GM23338 (cell line): ENCODE measurements around the gene EMC9. TPM values are rescaled to one million over a fixed set of nuclear protein-coding genes. Genes with fewer than 3 reads are reported as not detected.

Experiments used
- ATAC-seq: fragments of 200-7000 bp; cut with Tn5 transposase; 3 replicates; pipeline ENCODE4 v1.9.1; 2020
- DNase-seq: peaks from one replicate; pipeline ENCODE4 v3.0.0-alpha.2; 2015; ENCODE audit warnings: low spot score
- H2AFZ ChIP-seq: fragments of 200-600 bp; sonication (generic); 2 replicates; pipeline ENCODE4 v1.8.0; 2016; ENCODE audit warnings: antibody characterized with exemption, mild to moderate bottlenecking, moderate library complexity
- H3F3A ChIP-seq: fragments of 200-600 bp; sonication (generic); replicated peaks from 2 replicates; pipeline ENCODE4 v1.8.0; 2017; ENCODE audit warnings: antibody characterized with exemption, mixed run types, low read depth
- H3K27ac ChIP-seq: fragments of 200-600 bp; sonication (generic); 2 replicates; pipeline ENCODE4 v1.6.1; 2016; ENCODE audit warnings: low read depth
- H3K27me3 ChIP-seq: fragments of 200-600 bp; sonication (generic); 2 replicates; pipeline ENCODE4 v1.8.0; 2016; ENCODE audit warnings: mild to moderate bottlenecking, mixed run types, moderate library complexity; ENCODE audit not compliant: insufficient read depth
- H3K36me3 ChIP-seq: fragments of 200-600 bp; sonication (generic); 2 replicates; pipeline ENCODE4 v1.8.0; 2016; ENCODE audit warnings: mild to moderate bottlenecking; ENCODE audit not compliant: insufficient read depth
- H3K4me1 ChIP-seq: fragments of 200-600 bp; sonication (generic); 2 replicates; pipeline ENCODE4 v1.8.0; 2016; ENCODE audit warnings: mild to moderate bottlenecking, moderate library complexity; ENCODE audit not compliant: insufficient read depth
- H3K4me2 ChIP-seq: fragments of 200-600 bp; sonication (generic); 2 replicates; pipeline ENCODE4 v1.7.1; 2017; ENCODE audit warnings: mixed run types
- H3K4me3 ChIP-seq: fragments of 200-600 bp; sonication (generic); 2 replicates; pipeline ENCODE4 v1.6.1; 2016; ENCODE audit warnings: mixed run types
- H3K79me2 ChIP-seq: fragments of 200-600 bp; sonication (generic); replicated peaks from 2 replicates; pipeline ENCODE4 v1.8.0; 2017; ENCODE audit warnings: mild to moderate bottlenecking; ENCODE audit not compliant: insufficient read depth
- H3K9me2 ChIP-seq: fragments of 200-600 bp; sonication (generic); 2 replicates; pipeline ENCODE4 v1.8.0; 2017; ENCODE audit not compliant: insufficient read depth
- H4K20me1 ChIP-seq: fragments of 200-600 bp; sonication (generic); replicated peaks from 2 replicates; pipeline ENCODE4 v1.8.0; 2017; ENCODE audit warnings: mild to moderate bottlenecking; ENCODE audit not compliant: insufficient read depth
- H3K27ac Mint-ChIP-seq: 2 replicates; pipeline ENCODE4 v1.8.0; 2020; ENCODE audit warnings: inconsistent platforms, mild to moderate bottlenecking, moderate library complexity, mixed read lengths
- H3K27me3 Mint-ChIP-seq: 3 replicates; pipeline ENCODE4 v1.8.0; 2022; ENCODE audit warnings: low read depth, mild to moderate bottlenecking, moderate library complexity, mixed read lengths, inconsistent platforms; ENCODE audit not compliant: insufficient read depth, poor library complexity
- H3K36me3 Mint-ChIP-seq: 3 replicates; pipeline ENCODE4 v1.8.0; 2021; ENCODE audit warnings: low read depth, mild to moderate bottlenecking, inconsistent platforms, moderate library complexity, mixed read lengths
- H3K4me1 Mint-ChIP-seq: 3 replicates; pipeline ENCODE4 v1.8.0; 2020; ENCODE audit warnings: mild to moderate bottlenecking, inconsistent platforms, mixed read lengths
- H3K4me3 Mint-ChIP-seq: 3 replicates; pipeline ENCODE4 v1.8.0; 2021; ENCODE audit warnings: moderate library complexity, mild to moderate bottlenecking, inconsistent platforms, mixed read lengths
- H3K9me3 Mint-ChIP-seq: 3 replicates; pipeline ENCODE4 v1.8.0; 2020; ENCODE audit warnings: moderate library complexity, mild to moderate bottlenecking, inconsistent platforms, mixed read lengths
- CREB1 ChIP-seq: fragments of 250-450 bp; sonication (Bioruptor Pico); IDR thresholded peaks from 2 replicates; pipeline ENCODE4 v1.5.0; 2020; ENCODE audit warnings: low read depth, mild to moderate bottlenecking, moderate library complexity
- CTCF ChIP-seq, 2 experiments: fragments of 200-600 bp in 1 of 2; sonication (generic) in 1 of 2; conservative IDR thresholded peaks; 2 replicates each; pipeline versions ENCODE4 v1.5.1 to v1.6.1; 2016 to 2017; ENCODE audit warnings: antibody characterized with exemption in 2 of 2, low read depth in 2 of 2, mild to moderate bottlenecking in 2 of 2, moderate library complexity in 1 of 2
- ETS1 ChIP-seq: IDR thresholded peaks from 2 replicates; pipeline ENCODE4 v1.6.1; 2016; ENCODE audit warnings: antibody characterized with exemption
- EZH2 ChIP-seq: fragments of 200-600 bp; sonication (generic); IDR thresholded peaks from one replicate; pipeline ENCODE4 v1.8.0; 2017; ENCODE audit warnings: antibody characterized with exemption, mild to moderate bottlenecking, low read depth; ENCODE audit not compliant: unreplicated experiment
- EZH2phosphoT487 ChIP-seq: fragments of 200-600 bp; sonication (generic); IDR thresholded peaks from one replicate; pipeline ENCODE4 v1.8.1; 2018; ENCODE audit warnings: antibody characterized with exemption; ENCODE audit not compliant: unreplicated experiment
- NANOG ChIP-seq: IDR thresholded peaks from 2 replicates; pipeline ENCODE4 v1.6.1; 2016; ENCODE audit warnings: antibody characterized with exemption, borderline replicate concordance
- POLR2AphosphoS5 ChIP-seq: IDR thresholded peaks from 2 replicates; pipeline ENCODE4 v1.6.1; 2016; ENCODE audit warnings: antibody characterized with exemption, low read depth
- REST ChIP-seq: IDR thresholded peaks from one replicate; pipeline ENCODE4 v1.6.1; 2018; ENCODE audit warnings: antibody characterized with exemption; ENCODE audit not compliant: unreplicated experiment
- STAT1 ChIP-seq: IDR thresholded peaks from one replicate; pipeline ENCODE4 v1.6.1; 2016; ENCODE audit warnings: antibody characterized with exemption; ENCODE audit not compliant: unreplicated experiment
- ZNF114 ChIP-seq: fragments of 250-450 bp; sonication (Bioruptor Pico); IDR thresholded peaks from 2 replicates; pipeline ENCODE4 v1.5.0; 2020; ENCODE audit warnings: mild to moderate bottlenecking, moderate library complexity
- ZNF331 ChIP-seq: fragments of 250-450 bp; sonication (Bioruptor Pico); IDR thresholded peaks from 2 replicates; pipeline ENCODE4 v1.5.0; 2020; ENCODE audit warnings: low read depth, mild to moderate bottlenecking, moderate library complexity
- polyA plus RNA-seq: library from polyadenylated mRNA; unstranded; fragments of >200 nt; fragmentation: Nextera tagmentation; extraction: Ambion mirVana; gene quantifications from 2 replicates; pipeline ENCODE4 v1.2.1, GENCODE V29; 2016
- total RNA-seq: library from RNA; depleted of rRNA; stranded (reverse); fragments of >200 nt; shearing (Covaris generic); gene quantifications from 2 replicates; pipeline ENCODE4 v1.2.3, GENCODE V29; 2014

Gene EMC9
- total and polyA plus RNA-seq, 2 experiments from 2014 or later = 30.0 to 64.2 TPM

- no peak overlapping the region; the same call in 2 of the 3 replicates for H3K4me3 Mint-ChIP-seq
- H3K4me3 ChIP-seq = no peak overlapping the region
- H2AFZ ChIP-seq = no peak overlapping the region
- H4K20me1 ChIP-seq = peaks cover 7% of the 10 kb centered on the region; the same call in 1 of the 2 replicates
- H3K9me3 Mint-ChIP-seq = no peaks in the 10 kb centered on the region
- DNase-seq (no peak), ATAC-seq (no peak)
- no peaks in the 10 kb centered on the region for H3K79me2 ChIP-seq
- peaks cover 8% of the 10 kb centered on the region for H3K4me1 Mint-ChIP-seq
- H3K4me2 ChIP-seq = no peak overlapping the region
- peaks cover 67% of the 10 kb centered on the region for H3K36me3 Mint-ChIP-seq
- H3K4me1 ChIP-seq = peaks cover 10% of the 10 kb centered on the region
- peaks cover 20% of the 10 kb centered on the region; the same call in 1 of the 2 replicates for H3K36me3 ChIP-seq
- H3F3A ChIP-seq = peaks cover 9% of the 10 kb centered on the region; the same call in 1 of the 2 replicates
- peaks cover 4% of the 10 kb centered on the region for H3K27me3 Mint-ChIP-seq
- H3K27me3 ChIP-seq = no peaks in the 10 kb centered on the region
- H3K27ac ChIP-seq = no peak overlapping the region
- H3K27ac Mint-ChIP-seq = no peak overlapping the region
- no peaks in the 10 kb centered on the region for H3K9me2 ChIP-seq
- TF ChIP-seq ZNF331 (CRISPR knock-in tag) (no peak), NANOG (no peak), EZH2phosphoT487 (no peak), POLR2AphosphoS5 (no peak), CREB1 (no peak), CTCF (conservative IDR thresholded peaks at IDR 0.05; ENCODE audit: low read depth in 2 of 2) (no peak), EZH2 (no peak), REST (no peak), ZNF114 (no peak), STAT1 (no peak), ETS1 (no peak)
These were observed 15.4 kb upstream of the EMC9 start for GRCh38 chr14:24156840-24157239.
